SK-N-SH (cell line): ENCODE measurements around the gene KLHL42. TPM values are rescaled to one million over a fixed set of nuclear protein-coding genes. Genes with fewer than 3 reads are reported as not detected.

Source experiments
- CTCF ChIA-PET: fragments of 300-600, 350-600 bp; formaldehyde crosslinking; extraction: SDS; loops from one replicate; lab custom pipeline; 2021; lab: Yijun Ruan, JAX
- POLR2A ChIA-PET: fragments of 350-600 bp; sonication (Branson Sonifier 250); formaldehyde crosslinking; extraction: SDS; loops from one replicate; lab custom pipeline; 2020; ENCODE audit warnings: antibody characterized with exemption, inconsistent platforms; lab: Yijun Ruan, JAX
- DNase-seq: peaks from one replicate; pipeline ENCODE4 v3.0.0; 2012
- H2AFZ ChIP-seq: fragments of 200-600 bp; sonication (generic); 2 replicates; pipeline ENCODE4 v1.8.1; 2016; ENCODE audit warnings: antibody characterized with exemption, mild to moderate bottlenecking, low read depth
- H3F3A ChIP-seq: fragments of 200-600 bp; sonication (generic); replicated peaks from 2 replicates; pipeline ENCODE3; 2016; ENCODE audit warnings: antibody characterized with exemption, mild to moderate bottlenecking; ENCODE audit not compliant: insufficient read depth
- H3K27ac ChIP-seq, 2 experiments: fragments of 200-500 bp in 1 of 2; fragments of 200-600 bp in 1 of 2; sonication (Bioruptor generic) in 1 of 2; sonication (generic), shearing (Covaris generic) in 1 of 2; 2 replicates each; pipeline versions ENCODE4 v1.5.1 to v1.6.1; 2014 to 2016; ENCODE audit warnings: low read depth in 2 of 2, inconsistent platforms in 1 of 2, low read length in 1 of 2, mild to moderate bottlenecking in 1 of 2, mixed read lengths in 1 of 2
- H3K27me3 ChIP-seq: fragments of 200-600 bp; sonication (generic), shearing (Covaris generic); 2 replicates; pipeline ENCODE4 v1.6.1; 2016; ENCODE audit warnings: mixed run types; ENCODE audit not compliant: insufficient read depth
- H3K36me3 ChIP-seq, 2 experiments: fragments of 200-500 bp in 1 of 2; fragments of 200-600 bp in 1 of 2; sonication (Bioruptor generic) in 1 of 2; sonication (generic) in 1 of 2; replicated peaks in 1 of 2; 2 replicates each; pipeline versions ENCODE3 to v1.5.1; 2014 to 2016; ENCODE audit warnings: low read length in 1 of 2, mild to moderate bottlenecking in 1 of 2; ENCODE audit not compliant: insufficient read depth in 2 of 2, control insufficient read depth in 1 of 2
- H3K4me1 ChIP-seq, 2 experiments: fragments of 200-500 bp in 1 of 2; fragments of 200-600 bp in 1 of 2; sonication (Bioruptor generic) in 1 of 2; sonication (generic), shearing (Covaris generic) in 1 of 2; 2 replicates each; pipeline versions ENCODE4 v1.5.1 to v1.6.1; 2014 to 2016; ENCODE audit warnings: low read depth in 1 of 2, low read length in 1 of 2, mixed run types in 1 of 2; ENCODE audit not compliant: insufficient read depth in 2 of 2, control insufficient read depth in 1 of 2
- H3K4me2 ChIP-seq: fragments of 200-600 bp; sonication (generic), shearing (Covaris generic); 2 replicates; pipeline ENCODE4 v1.6.1; 2017; ENCODE audit warnings: mixed run types
- H3K4me3 ChIP-seq, 2 experiments: fragments of 200-500 bp in 1 of 2; fragments of 200-600 bp in 1 of 2; sonication (Bioruptor generic) in 1 of 2; sonication (generic), shearing (Covaris generic) in 1 of 2; 2 replicates each; pipeline versions ENCODE4 v1.5.1 to v1.8.1; 2014 to 2016; ENCODE audit warnings: low read depth in 2 of 2, inconsistent platforms in 1 of 2, low read length in 1 of 2, mild to moderate bottlenecking in 1 of 2, mixed read lengths in 1 of 2, moderate library complexity in 1 of 2
- H3K79me2 ChIP-seq: fragments of 200-600 bp; sonication (generic); 2 replicates; pipeline ENCODE4 v1.8.1; 2017; ENCODE audit warnings: mild to moderate bottlenecking; ENCODE audit not compliant: insufficient read depth
- H3K9ac ChIP-seq: fragments of 200-600 bp; sonication (generic); 2 replicates; pipeline ENCODE4 v1.6.1; 2017; ENCODE audit warnings: mixed run types
- H3K9me2 ChIP-seq: fragments of 200-600 bp; sonication (generic); 2 replicates; pipeline ENCODE4 v1.6.1; 2017; ENCODE audit warnings: mixed run types
- H3K9me3 ChIP-seq: fragments of 200-600 bp; sonication (generic); 2 replicates; pipeline ENCODE4 v1.6.1; 2017; ENCODE audit warnings: mixed run types, mild to moderate bottlenecking, moderate library complexity
- H4K20me1 ChIP-seq: fragments of 200-600 bp; sonication (generic); 2 replicates; pipeline ENCODE4 v1.6.1; 2017; ENCODE audit warnings: mild to moderate bottlenecking, mixed run types; ENCODE audit not compliant: insufficient read depth
- CHD2 ChIP-seq: fragments of 150-350 bp; IDR thresholded peaks from 2 replicates; pipeline ENCODE4 v1.6.1; 2018; ENCODE audit warnings: low read length; ENCODE audit not compliant: partially characterized antibody
- EZH2phosphoT487 ChIP-seq: fragments of 200-600 bp; sonication (generic); IDR thresholded peaks from 2 replicates; pipeline ENCODE4 v1.6.1; 2017; ENCODE audit warnings: low read depth, mixed run types, mild to moderate bottlenecking, antibody characterized with exemption, moderate library complexity, borderline replicate concordance
- FOSL2 ChIP-seq: IDR thresholded peaks from 2 replicates; pipeline ENCODE4 v1.4.0; 2012; ENCODE audit warnings: low read depth, mild to moderate bottlenecking, moderate library complexity, borderline replicate concordance
- FOXM1 ChIP-seq: IDR thresholded peaks from 2 replicates; pipeline ENCODE4 v1.4.0; 2012; ENCODE audit warnings: low read depth, mild to moderate bottlenecking
- JUND ChIP-seq: IDR thresholded peaks from 2 replicates; pipeline ENCODE4 v1.4.0; 2012
- NRF1 ChIP-seq: IDR thresholded peaks from 2 replicates; pipeline ENCODE4 v1.6.1; 2012; ENCODE audit warnings: low read depth, mild to moderate bottlenecking, low read length
- TCF12 ChIP-seq: IDR thresholded peaks from 2 replicates; pipeline ENCODE4 v1.4.0; 2012
- TEAD4 ChIP-seq: IDR thresholded peaks from 2 replicates; pipeline ENCODE4 v1.4.0; 2012; ENCODE audit warnings: mild to moderate bottlenecking, borderline replicate concordance; ENCODE audit not compliant: insufficient read depth
- WGBS: methylation state at CpG from one replicate; pipeline ENCODE4 v1.1.6; 2017; ENCODE audit warnings: low lambda C conversion rate; 5-methylcytosine and 5-hydroxymethylcytosine counted together
- polyA plus RNA-seq, 3 experiments: library from polyadenylated mRNA; depleted of rRNA; stranded (reverse); fragments of >200 nt; gene quantifications; 2 replicates each; pipeline ENCODE4 v1.2.3, GENCODE V29; 2012
- TF ChIP-seq, protein P1 (sequence below): IDR thresholded peaks from 2 replicates; pipeline ENCODE4 v1.4.0; 2012; ENCODE audit warnings: low read depth
- TF ChIP-seq, protein P2 (sequence below): fragments of 150-350 bp; IDR thresholded peaks from 2 replicates; pipeline ENCODE4 v1.6.1; 2017; ENCODE audit warnings: antibody characterized with exemption, low read length, low read depth, borderline replicate concordance
- TF ChIP-seq, protein P3 (sequence below): fragments of 200-600 bp; sonication (generic); IDR thresholded peaks from 2 replicates; pipeline ENCODE4 v1.6.1; 2017; ENCODE audit warnings: antibody characterized with exemption, mild to moderate bottlenecking, moderate library complexity
- TF ChIP-seq, protein P4 (sequence below): fragments of 150-350 bp; IDR thresholded peaks from 2 replicates; pipeline ENCODE4 v1.6.1; 2016; ENCODE audit warnings: mild to moderate bottlenecking, low read depth, low read length
- TF ChIP-seq, protein P5 (sequence below): IDR thresholded peaks from 2 replicates; pipeline ENCODE4 v1.4.0; 2012; ENCODE audit warnings: low read depth, borderline replicate concordance

The KLHL42 gene
- polyA plus RNA-seq, 1 of the 3 experiments (the other 2 are of a cell fraction): 11.7 TPM

DNA sequence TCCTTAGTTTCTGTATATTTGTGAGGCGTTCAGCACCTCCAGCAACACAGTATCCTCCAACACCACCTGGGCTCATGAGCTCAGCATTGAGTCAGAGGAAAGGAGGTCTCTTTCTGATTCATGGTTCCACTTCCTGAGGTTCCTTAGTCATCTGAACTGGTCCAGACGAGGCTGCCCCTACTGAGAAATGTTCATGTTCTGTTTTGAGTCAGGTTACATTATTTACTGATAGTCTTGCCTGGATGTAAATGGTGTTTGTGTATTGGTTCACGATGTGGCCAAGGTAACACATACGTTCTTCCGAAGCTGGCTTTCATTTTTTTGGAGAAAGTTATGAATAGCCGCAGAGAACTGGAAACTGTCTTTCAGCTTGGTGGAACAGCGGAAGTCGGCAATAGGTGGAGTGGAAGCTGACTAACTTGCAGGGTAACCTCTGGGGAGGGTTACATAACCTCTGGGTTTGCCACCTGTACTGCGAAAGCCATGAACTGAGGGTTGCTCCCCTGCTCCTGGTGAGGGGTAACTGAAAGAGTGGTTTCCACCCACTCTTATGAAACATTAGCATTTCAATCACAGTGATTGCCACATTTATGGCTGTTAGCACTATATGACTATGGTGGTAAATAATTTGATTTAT lies 42.2 kb downstream of the KLHL42 start:
- peaks cover 6% of the 10 kb centered on the region for H3F3A ChIP-seq
- H3K36me3 ChIP-seq: no peaks in the 10 kb centered on the region
- peaks cover 4 to 19% of the 10 kb centered on the region in 2 experiments; a peak in 3 of 4 replicates for H3K4me1 ChIP-seq
- POLR2A ChIA-PET: interaction anchor here (0.6 to 0.9 kb wide), 2 partner anchors 22 to 42 kb away, joined by 4 to 5 read pairs; partner anchors contain the start of genes KLHL42 and MANSC4
- H3K9me2 ChIP-seq: no peaks in the 10 kb centered on the region
- TF ChIP-seq TCF12 (peak; percentile 83), FOSL2 (peak; percentile 88), JUND (peak; percentile 57)
- TF ChIP-seq, protein P1, sequence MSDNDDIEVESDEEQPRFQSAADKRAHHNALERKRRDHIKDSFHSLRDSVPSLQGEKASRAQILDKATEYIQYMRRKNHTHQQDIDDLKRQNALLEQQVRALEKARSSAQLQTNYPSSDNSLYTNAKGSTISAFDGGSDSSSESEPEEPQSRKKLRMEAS: no peak
- TF ChIP-seq, all 33 proteins: peak for 3
- WGBS: 77% methylated on average over 9 of the region's 9 CpGs
- Histone ChIP-seq H3K79me2 (no peaks in the 10 kb centered on the region), H3K4me3 (no peak overlapping the region), H3K4me2 (peak overlapping the region; percentile 12; the same call in 1 of the 2 replicates), H3K9ac (no peak overlapping the region), H3K9me3 (no peaks in the 10 kb centered on the region), H4K20me1 (no peaks in the 10 kb centered on the region), H3K27me3 (no peaks in the 10 kb centered on the region), H2AFZ (peak overlapping the region; percentile 32; the same call in 1 of the 2 replicates), H3K27ac (peak overlapping the region in 1 of 2 experiments; percentile 59; a peak in 2 of 4 replicates)
- DNase-seq: no peak
- CTCF ChIA-PET: interaction anchor here (0.6 to 5.6 kb wide), 22 partner anchors 8 to 1002 kb away, joined by 3 to 92 read pairs (median 4); partner anchors contain the start of gene REP15

DNA sequence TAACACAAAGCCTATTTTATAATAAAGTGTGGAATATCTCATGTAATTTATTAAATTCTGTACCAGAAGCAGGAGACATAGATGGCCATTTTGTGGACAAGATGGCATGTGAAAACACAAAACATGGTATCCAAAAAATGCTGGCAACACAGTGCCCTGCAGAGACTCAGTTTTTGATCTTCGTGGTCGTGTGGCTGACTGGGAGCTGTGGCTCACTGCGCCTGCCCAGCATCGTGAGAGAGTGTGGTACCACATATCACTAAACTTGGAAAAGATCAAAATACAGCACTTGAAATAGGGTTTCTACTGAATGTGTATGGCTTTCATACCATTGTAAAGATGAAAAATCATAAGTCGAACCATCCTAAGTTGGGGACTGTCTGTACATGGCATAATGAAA lies 43.0 kb downstream of the KLHL42 start:
- CTCF ChIA-PET: interaction anchor here (5.6 kb wide), 1 partner anchor 86 kb away, joined by 92 read pairs; no protein-coding TSS in a partner anchor
- Histone ChIP-seq H3K27me3 (no peaks in the 10 kb centered on the region), H3K36me3 (no peaks in the 10 kb centered on the region), H3K27ac (no peak overlapping the region), H3K9ac (no peak overlapping the region), H3K9me2 (no peaks in the 10 kb centered on the region), H2AFZ (no peak overlapping the region), H3K79me2 (no peaks in the 10 kb centered on the region), H3F3A (peaks cover 6% of the 10 kb centered on the region), H3K4me1 (peaks cover 4 to 15% of the 10 kb centered on the region in 2 experiments; a peak in 3 of 4 replicates), H3K4me2 (no peak overlapping the region), H3K4me3 (no peak overlapping the region), H3K9me3 (no peaks in the 10 kb centered on the region), H4K20me1 (no peaks in the 10 kb centered on the region)
- TF ChIP-seq TEAD4 (no peak), NRF1 (no peak), CHD2 (no peak), TCF12 (no peak), FOXM1 (no peak), EZH2phosphoT487 (no peak), JUND (no peak)
- TF ChIP-seq, protein P2, sequence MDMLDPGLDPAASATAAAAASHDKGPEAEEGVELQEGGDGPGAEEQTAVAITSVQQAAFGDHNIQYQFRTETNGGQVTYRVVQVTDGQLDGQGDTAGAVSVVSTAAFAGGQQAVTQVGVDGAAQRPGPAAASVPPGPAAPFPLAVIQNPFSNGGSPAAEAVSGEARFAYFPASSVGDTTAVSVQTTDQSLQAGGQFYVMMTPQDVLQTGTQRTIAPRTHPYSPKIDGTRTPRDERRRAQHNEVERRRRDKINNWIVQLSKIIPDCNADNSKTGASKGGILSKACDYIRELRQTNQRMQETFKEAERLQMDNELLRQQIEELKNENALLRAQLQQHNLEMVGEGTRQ: no peak
- TF ChIP-seq, protein P3, sequence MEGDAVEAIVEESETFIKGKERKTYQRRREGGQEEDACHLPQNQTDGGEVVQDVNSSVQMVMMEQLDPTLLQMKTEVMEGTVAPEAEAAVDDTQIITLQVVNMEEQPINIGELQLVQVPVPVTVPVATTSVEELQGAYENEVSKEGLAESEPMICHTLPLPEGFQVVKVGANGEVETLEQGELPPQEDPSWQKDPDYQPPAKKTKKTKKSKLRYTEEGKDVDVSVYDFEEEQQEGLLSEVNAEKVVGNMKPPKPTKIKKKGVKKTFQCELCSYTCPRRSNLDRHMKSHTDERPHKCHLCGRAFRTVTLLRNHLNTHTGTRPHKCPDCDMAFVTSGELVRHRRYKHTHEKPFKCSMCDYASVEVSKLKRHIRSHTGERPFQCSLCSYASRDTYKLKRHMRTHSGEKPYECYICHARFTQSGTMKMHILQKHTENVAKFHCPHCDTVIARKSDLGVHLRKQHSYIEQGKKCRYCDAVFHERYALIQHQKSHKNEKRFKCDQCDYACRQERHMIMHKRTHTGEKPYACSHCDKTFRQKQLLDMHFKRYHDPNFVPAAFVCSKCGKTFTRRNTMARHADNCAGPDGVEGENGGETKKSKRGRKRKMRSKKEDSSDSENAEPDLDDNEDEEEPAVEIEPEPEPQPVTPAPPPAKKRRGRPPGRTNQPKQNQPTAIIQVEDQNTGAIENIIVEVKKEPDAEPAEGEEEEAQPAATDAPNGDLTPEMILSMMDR: no peak
- TF ChIP-seq, protein P4, sequence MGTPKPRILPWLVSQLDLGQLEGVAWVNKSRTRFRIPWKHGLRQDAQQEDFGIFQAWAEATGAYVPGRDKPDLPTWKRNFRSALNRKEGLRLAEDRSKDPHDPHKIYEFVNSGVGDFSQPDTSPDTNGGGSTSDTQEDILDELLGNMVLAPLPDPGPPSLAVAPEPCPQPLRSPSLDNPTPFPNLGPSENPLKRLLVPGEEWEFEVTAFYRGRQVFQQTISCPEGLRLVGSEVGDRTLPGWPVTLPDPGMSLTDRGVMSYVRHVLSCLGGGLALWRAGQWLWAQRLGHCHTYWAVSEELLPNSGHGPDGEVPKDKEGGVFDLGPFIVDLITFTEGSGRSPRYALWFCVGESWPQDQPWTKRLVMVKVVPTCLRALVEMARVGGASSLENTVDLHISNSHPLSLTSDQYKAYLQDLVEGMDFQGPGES: no peak
- TF ChIP-seq, protein P5, sequence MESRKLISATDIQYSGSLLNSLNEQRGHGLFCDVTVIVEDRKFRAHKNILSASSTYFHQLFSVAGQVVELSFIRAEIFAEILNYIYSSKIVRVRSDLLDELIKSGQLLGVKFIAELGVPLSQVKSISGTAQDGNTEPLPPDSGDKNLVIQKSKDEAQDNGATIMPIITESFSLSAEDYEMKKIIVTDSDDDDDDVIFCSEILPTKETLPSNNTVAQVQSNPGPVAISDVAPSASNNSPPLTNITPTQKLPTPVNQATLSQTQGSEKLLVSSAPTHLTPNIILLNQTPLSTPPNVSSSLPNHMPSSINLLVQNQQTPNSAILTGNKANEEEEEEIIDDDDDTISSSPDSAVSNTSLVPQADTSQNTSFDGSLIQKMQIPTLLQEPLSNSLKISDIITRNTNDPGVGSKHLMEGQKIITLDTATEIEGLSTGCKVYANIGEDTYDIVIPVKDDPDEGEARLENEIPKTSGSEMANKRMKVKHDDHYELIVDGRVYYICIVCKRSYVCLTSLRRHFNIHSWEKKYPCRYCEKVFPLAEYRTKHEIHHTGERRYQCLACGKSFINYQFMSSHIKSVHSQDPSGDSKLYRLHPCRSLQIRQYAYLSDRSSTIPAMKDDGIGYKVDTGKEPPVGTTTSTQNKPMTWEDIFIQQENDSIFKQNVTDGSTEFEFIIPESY: no peak
- no peak for DNase-seq
- WGBS: 99% methylated on average over 5 of the region's 5 CpGs
- POLR2A ChIA-PET: no interaction called here
